GM10847 (cell line): ENCODE measurements around the gene EPB41L2.

Experiments used
- POLR2A ChIP-seq: IDR thresholded peaks from 2 replicates; pipeline ENCODE4 v1.6.1; 2011; ENCODE audit not compliant: insufficient read length; ENCODE audit errors: extremely low read depth

EPB41L2 gene

DNA sequence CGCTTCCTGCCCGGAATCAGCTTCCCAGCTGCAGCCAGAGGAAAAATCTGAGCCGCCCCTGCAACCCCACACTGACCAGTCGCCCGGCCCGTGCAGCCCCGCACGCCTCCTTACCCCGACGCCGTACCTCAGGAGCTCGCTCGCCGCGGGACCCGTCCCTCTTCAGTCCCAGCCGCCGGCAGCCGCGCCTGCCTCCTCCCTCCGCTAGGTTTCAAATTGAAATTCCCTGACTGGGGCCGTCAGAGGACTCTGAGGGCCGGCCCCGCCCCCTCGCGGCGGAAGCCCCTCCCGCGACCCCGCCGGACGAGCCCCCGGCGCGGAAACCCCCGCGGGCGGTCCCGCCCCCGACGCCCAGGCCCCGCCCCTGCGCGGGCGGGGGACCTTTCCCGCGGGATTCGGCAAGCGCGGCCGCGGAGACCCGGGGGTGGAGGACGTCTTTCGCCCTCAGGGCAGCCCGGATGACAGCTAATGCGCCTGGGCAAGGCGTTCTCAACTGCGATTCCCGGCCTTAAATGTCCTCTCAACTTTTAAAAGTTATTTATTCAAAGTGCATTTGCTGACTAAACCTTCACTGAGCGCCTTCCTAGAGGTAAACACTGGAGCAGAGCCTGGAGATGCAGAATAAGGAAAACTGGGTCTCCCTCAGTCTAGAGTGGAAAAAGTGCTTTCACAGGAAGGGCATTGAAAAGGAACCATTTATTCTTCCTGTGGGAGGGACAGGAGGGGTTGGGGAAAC lies at the start of gene EPB41L2:
Gene EPB41L2, minus strand, starts transcription at position 218 of the 736 bp plus-strand sequence. CDS start 106,760 bp downstream, outside the sequence.
- peak; percentile 71 for TF ChIP-seq POLR2A

DNA sequence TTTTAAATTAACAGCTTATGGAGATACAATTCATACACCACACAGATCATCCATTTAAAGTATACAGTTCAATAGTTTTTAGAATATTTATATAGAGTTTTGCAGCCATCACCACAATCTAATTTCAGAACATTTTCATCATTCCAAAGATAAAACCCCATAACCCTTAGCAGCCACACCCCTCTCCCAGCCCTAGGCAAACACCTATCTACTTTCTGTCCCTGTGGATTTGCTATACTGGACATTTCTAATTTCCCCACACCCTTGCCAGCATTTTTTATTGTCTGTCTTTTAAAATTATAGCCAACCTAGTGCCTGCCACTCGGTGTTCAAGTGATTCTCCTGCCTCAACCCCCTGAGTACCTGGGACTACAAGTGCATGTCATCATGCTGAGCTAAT lies 49.2 kb upstream of the EPB41L2 start:
- no peak for TF ChIP-seq POLR2A

DNA sequence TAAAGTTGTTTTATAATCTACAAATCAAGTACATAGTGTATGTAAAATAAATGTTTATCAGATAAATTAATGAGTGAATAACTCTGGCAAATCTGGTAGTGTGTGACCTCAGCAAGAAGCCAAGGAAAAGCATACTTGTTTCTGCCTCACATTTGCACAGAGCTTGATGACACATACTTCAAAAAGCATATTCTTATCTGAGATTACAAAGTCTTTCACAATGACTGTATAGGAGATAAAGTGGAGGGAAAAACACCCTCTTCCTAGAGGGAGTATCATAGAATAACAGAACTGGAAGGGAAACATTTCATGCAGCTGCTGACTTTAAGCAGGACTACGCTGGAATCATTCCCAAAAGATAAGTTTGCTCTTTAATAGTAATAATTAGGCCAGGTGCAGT lies 44.1 kb upstream of the EPB41L2 start:
- TF ChIP-seq POLR2A: no peak

DNA sequence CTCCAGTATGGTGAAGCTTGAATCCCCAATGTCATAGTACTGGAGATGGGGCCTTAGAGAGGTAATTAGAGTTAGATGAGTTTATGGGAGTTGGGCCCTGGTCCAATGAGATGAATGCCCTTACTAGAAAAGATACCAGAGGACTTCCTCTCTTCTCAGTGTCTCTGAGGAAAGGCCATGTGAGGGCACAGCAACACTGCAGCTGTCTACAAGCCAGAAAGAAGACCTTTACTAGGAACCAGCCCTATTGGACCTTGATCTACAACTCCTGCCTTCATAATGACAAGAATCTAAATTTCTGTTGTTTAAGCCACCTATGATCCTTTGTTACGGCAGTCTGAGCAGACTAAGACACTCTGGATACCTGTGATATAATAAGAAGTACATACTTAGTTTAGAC lies 40.9 kb upstream of the EPB41L2 start:
- TF ChIP-seq POLR2A: no peak

- no peak for TF ChIP-seq POLR2A
Measured at GRCh38 chr6:131103296-131103695, 40.3 kb upstream of the EPB41L2 start.

DNA sequence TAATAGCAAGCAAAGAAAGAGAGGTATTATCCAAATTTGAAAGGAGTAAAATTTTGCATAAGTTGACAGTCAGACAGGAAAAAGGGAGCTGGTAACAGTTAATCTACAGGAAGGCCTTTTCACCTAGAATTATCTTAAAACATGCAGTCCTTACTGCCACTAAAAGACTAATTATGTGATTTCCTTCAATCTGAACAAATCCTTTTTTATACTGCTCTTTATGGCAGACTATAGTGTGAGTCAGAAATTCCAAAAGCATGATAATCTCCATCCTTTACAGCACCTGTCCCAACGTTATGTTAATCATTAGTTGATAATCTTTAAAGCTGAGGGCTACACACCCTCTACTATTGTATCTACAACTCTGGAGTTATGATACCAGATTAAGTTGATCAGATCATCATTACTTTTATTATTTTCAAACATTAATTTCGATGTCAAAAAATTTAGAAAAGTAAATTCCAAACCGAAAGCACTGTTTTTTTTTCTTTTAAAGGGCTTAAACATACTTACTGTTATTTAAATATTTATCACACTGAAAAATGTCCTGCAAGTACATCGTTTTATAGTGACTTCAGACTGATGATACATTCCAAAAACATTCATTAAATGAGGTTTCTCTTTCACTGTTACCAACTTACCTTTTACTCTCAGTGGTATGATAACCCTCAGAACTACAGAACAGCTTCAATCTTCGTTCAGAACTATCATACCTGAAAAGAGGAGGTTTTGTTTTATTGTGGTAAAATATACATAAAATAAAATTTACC lies 39.1 kb upstream of the EPB41L2 start:
- no peak for TF ChIP-seq POLR2A

DNA sequence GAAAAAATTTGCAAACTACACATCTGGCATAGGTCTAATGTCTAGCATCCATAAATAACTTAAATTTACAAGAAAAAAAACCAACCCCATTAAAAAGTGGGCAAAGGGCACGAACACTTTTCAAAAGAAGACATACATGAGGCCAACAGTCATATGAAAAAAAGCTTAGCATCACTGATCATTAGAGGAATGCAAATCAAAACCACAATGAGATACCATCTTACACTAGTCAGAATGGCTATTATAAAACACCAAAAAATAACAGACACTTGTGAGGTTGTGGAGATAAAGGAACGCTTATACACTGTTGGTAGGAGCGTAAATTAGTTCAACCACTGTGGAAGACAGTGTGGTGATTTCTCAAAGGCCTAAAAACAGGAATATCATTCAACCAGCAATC lies 33.7 kb upstream of the EPB41L2 start:
- no peak for TF ChIP-seq POLR2A

DNA sequence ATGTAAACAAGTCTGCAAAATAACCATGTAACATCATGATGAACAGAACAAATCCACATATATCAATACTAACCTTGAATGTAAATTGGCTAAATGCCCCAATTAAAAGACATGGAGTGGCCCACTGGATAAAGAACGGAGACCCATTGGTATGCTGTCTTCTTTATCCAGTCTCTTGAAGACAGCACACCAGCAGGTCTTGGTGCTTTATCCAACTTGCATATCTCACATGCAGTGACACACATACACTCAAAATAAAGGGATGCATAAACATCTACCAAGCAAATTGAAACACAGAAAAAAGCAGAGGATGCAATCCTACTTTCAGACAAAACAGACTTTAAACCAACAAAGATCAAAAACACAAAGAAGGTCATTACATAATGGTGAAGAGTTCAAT lies 30.3 kb upstream of the EPB41L2 start:
- no peak for TF ChIP-seq POLR2A

- no peak for TF ChIP-seq POLR2A
Measured at GRCh38 chr6:131084982-131085381, 21.9 kb upstream of the EPB41L2 start.

DNA sequence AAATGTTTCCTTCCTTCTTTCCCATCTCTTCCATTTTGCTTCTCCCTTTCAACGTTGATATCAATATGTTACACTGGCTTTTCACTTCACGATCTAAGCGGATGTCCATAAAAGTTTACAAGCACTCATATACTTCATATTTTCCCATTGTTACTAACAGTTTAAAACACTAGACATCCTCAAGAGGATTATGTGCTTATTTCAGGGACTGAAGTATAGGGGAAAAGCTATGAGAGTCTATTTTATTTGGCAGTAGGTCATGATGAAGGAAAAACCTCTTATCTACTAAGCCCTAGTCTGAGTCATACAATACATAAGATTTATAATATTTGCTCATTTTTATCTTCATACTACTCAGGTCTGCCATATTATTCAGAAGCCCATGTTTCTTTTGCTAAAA lies 20.6 kb upstream of the EPB41L2 start:
- TF ChIP-seq POLR2A: no peak

DNA sequence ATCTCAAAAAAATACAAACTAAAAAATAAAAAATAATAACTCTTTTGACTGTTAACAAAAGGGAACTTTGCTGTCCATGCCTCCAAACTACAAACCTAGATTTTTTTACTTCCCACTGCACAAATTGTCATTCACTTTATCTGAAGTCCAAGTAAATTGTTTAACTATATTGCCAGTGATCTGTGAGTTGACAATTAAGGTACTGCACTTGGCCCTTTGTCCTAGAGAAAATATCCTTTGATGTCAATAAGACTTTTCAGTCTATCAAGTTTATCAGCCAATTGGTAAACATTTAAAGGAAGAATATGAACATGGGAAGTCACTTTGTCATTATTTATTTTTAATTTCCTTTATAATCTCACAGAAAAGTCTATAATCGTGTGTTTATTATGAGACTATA lies 19.3 kb upstream of the EPB41L2 start:
- no peak for TF ChIP-seq POLR2A

DNA sequence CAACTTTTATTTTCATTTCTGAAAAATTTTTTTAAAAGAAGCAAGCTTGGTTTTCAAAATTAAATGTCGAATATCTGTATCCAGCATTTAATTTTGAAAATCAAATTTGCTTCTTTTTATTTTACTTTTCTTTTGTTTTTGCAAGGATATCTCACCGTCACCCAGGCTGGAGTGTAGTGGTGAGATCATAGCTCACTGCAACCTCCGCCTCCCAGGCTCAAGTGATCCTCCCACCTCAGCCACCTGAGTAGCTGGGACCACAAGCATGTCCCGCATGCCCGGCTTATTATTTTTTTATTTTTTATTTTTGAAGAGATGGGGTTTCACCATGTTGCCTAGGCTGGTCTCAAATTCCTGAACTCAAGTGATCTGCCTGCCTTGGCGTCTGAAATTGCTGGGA lies 17.0 kb upstream of the EPB41L2 start:
- no peak for TF ChIP-seq POLR2A

DNA sequence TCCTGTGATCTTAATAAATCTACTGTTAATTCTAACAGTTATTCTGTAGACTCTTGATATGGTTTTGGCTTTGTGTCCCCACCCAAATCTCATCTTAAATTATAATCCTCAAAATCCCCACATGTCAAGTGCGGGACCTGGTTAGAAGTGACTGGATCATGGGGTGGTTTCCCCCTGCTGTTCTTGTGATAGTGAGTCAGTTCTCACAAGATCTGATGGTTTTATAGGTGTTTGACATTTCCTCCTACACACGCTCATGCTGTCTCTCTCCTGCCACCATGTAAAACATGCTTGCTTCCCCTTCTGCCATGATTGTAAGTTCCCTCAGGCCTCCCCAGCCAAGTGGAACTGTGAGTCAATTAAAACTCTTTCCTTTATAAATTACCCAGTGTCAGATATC lies 10.5 kb upstream of the EPB41L2 start:
- no peak for TF ChIP-seq POLR2A

DNA sequence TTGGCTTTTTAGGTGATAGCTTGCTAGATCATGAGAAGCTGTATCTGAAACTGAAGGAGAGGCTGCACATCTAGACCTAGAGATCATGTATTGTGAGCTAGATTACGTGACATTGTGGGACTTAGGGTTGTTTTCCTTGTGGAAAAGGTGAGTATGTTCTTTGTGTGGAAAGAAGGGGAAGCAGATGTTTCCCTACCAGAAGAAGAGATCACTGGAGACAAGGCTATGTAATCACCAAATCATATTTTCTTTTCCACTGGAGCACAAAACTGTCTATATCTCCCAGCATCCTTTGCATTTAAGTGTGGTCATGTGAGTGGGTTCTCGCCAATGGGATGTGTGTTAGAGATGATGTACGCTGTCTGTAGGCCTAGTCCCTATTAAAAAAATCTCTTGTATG lies 7.0 kb upstream of the EPB41L2 start:
- no peak for TF ChIP-seq POLR2A

DNA sequence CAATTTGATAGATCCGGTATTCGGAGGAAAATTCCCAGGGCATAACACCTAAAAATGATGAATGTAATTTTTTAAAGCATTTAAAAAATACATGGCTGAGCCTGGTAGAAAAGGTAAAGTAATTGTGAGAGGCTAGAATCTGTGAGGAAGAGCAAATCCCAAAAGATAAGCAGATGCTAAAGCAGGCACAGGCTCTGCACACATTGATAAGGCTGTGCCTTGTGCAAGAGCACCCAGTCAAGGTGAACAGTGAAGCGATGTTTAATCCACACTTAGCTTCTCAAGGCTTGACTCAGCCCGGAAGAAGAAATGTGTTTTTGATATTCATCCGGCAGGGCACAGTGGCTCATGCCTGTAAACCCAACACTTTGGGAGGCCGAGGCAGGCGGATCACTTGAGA lies 5.1 kb upstream of the EPB41L2 start:
- TF ChIP-seq POLR2A: no peak

- no peak for TF ChIP-seq POLR2A
Measured at GRCh38 chr6:131067521-131067920, 4.5 kb upstream of the EPB41L2 start.

DNA sequence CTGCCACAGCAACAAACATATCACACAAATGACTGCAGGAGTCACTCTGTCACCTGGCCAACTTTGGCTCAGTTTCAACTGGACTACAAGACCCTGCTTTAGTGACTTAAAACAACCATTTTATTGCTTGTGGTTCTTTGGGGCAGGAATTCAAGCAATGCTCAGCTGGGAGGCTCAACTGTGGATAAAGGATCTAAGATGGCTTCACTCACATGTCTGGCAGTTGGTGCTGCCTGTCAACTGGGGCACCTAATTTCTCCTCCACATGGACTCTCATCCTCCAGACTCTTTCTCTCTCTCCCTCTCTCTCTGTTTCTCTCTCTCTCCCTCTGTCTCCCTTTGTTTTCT lies 2.8 kb upstream of the EPB41L2 start:
- no peak for TF ChIP-seq POLR2A
